SK-N-SH (cell line): ENCODE results near the gene PRM1. TPM values are rescaled to one million over a fixed set of nuclear protein-coding genes. Genes with fewer than 3 reads are reported as not detected.

ENCODE experiments used
- CTCF ChIA-PET: fragments of 300-600, 350-600 bp; formaldehyde crosslinking; extraction: SDS; loops from one replicate; lab custom pipeline; 2021; lab: Yijun Ruan, JAX
- POLR2A ChIA-PET: fragments of 350-600 bp; sonication (Branson Sonifier 250); formaldehyde crosslinking; extraction: SDS; loops from one replicate; lab custom pipeline; 2020; ENCODE audit warnings: antibody characterized with exemption, inconsistent platforms; lab: Yijun Ruan, JAX
- DNase-seq: peaks from one replicate; pipeline ENCODE4 v3.0.0; 2012
- H2AFZ ChIP-seq: fragments of 200-600 bp; sonication (generic); 2 replicates; pipeline ENCODE4 v1.8.1; 2016; ENCODE audit warnings: antibody characterized with exemption, mild to moderate bottlenecking, low read depth
- H3F3A ChIP-seq: fragments of 200-600 bp; sonication (generic); replicated peaks from 2 replicates; pipeline ENCODE3; 2016; ENCODE audit warnings: antibody characterized with exemption, mild to moderate bottlenecking; ENCODE audit not compliant: insufficient read depth
- H3K27ac ChIP-seq, 2 experiments: fragments of 200-500 bp in 1 of 2; fragments of 200-600 bp in 1 of 2; sonication (Bioruptor generic) in 1 of 2; sonication (generic), shearing (Covaris generic) in 1 of 2; 2 replicates each; pipeline versions ENCODE4 v1.5.1 to v1.6.1; 2014 to 2016; ENCODE audit warnings: low read depth in 2 of 2, inconsistent platforms in 1 of 2, low read length in 1 of 2, mild to moderate bottlenecking in 1 of 2, mixed read lengths in 1 of 2
- H3K27me3 ChIP-seq: fragments of 200-600 bp; sonication (generic), shearing (Covaris generic); 2 replicates; pipeline ENCODE4 v1.6.1; 2016; ENCODE audit warnings: mixed run types; ENCODE audit not compliant: insufficient read depth
- H3K36me3 ChIP-seq, 2 experiments: fragments of 200-500 bp in 1 of 2; fragments of 200-600 bp in 1 of 2; sonication (Bioruptor generic) in 1 of 2; sonication (generic) in 1 of 2; replicated peaks in 1 of 2; 2 replicates each; pipeline versions ENCODE3 to v1.5.1; 2014 to 2016; ENCODE audit warnings: low read length in 1 of 2, mild to moderate bottlenecking in 1 of 2; ENCODE audit not compliant: insufficient read depth in 2 of 2, control insufficient read depth in 1 of 2
- H3K4me1 ChIP-seq, 2 experiments: fragments of 200-500 bp in 1 of 2; fragments of 200-600 bp in 1 of 2; sonication (Bioruptor generic) in 1 of 2; sonication (generic), shearing (Covaris generic) in 1 of 2; 2 replicates each; pipeline versions ENCODE4 v1.5.1 to v1.6.1; 2014 to 2016; ENCODE audit warnings: low read depth in 1 of 2, low read length in 1 of 2, mixed run types in 1 of 2; ENCODE audit not compliant: insufficient read depth in 2 of 2, control insufficient read depth in 1 of 2
- H3K4me2 ChIP-seq: fragments of 200-600 bp; sonication (generic), shearing (Covaris generic); 2 replicates; pipeline ENCODE4 v1.6.1; 2017; ENCODE audit warnings: mixed run types
- H3K4me3 ChIP-seq, 2 experiments: fragments of 200-500 bp in 1 of 2; fragments of 200-600 bp in 1 of 2; sonication (Bioruptor generic) in 1 of 2; sonication (generic), shearing (Covaris generic) in 1 of 2; 2 replicates each; pipeline versions ENCODE4 v1.5.1 to v1.8.1; 2014 to 2016; ENCODE audit warnings: low read depth in 2 of 2, inconsistent platforms in 1 of 2, low read length in 1 of 2, mild to moderate bottlenecking in 1 of 2, mixed read lengths in 1 of 2, moderate library complexity in 1 of 2
- H3K79me2 ChIP-seq: fragments of 200-600 bp; sonication (generic); 2 replicates; pipeline ENCODE4 v1.8.1; 2017; ENCODE audit warnings: mild to moderate bottlenecking; ENCODE audit not compliant: insufficient read depth
- H3K9ac ChIP-seq: fragments of 200-600 bp; sonication (generic); 2 replicates; pipeline ENCODE4 v1.6.1; 2017; ENCODE audit warnings: mixed run types
- H3K9me2 ChIP-seq: fragments of 200-600 bp; sonication (generic); 2 replicates; pipeline ENCODE4 v1.6.1; 2017; ENCODE audit warnings: mixed run types
- H3K9me3 ChIP-seq: fragments of 200-600 bp; sonication (generic); 2 replicates; pipeline ENCODE4 v1.6.1; 2017; ENCODE audit warnings: mixed run types, mild to moderate bottlenecking, moderate library complexity
- H4K20me1 ChIP-seq: fragments of 200-600 bp; sonication (generic); 2 replicates; pipeline ENCODE4 v1.6.1; 2017; ENCODE audit warnings: mild to moderate bottlenecking, mixed run types; ENCODE audit not compliant: insufficient read depth
- EZH2phosphoT487 ChIP-seq: fragments of 200-600 bp; sonication (generic); IDR thresholded peaks from 2 replicates; pipeline ENCODE4 v1.6.1; 2017; ENCODE audit warnings: low read depth, mixed run types, mild to moderate bottlenecking, antibody characterized with exemption, moderate library complexity, borderline replicate concordance
- FOSL2 ChIP-seq: IDR thresholded peaks from 2 replicates; pipeline ENCODE4 v1.4.0; 2012; ENCODE audit warnings: low read depth, mild to moderate bottlenecking, moderate library complexity, borderline replicate concordance
- FOXJ3 ChIP-seq: sonication (generic); formaldehyde crosslinking; IDR thresholded peaks from 2 replicates; pipeline ENCODE4 v1.5.1; 2020; ENCODE audit warnings: mild to moderate bottlenecking, missing genetic modification reagents
- FOXM1 ChIP-seq: IDR thresholded peaks from 2 replicates; pipeline ENCODE4 v1.4.0; 2012; ENCODE audit warnings: low read depth, mild to moderate bottlenecking
- JUND ChIP-seq: IDR thresholded peaks from 2 replicates; pipeline ENCODE4 v1.4.0; 2012
- MEF2A ChIP-seq: IDR thresholded peaks from 2 replicates; pipeline ENCODE4 v1.4.0; 2012; ENCODE audit warnings: low read depth, borderline replicate concordance
- MXI1 ChIP-seq: IDR thresholded peaks from 2 replicates; pipeline ENCODE4 v1.6.1; 2012; ENCODE audit warnings: mild to moderate bottlenecking, low read depth, low read length, improper control_type of control experiment
- NFIC ChIP-seq: IDR thresholded peaks from 2 replicates; pipeline ENCODE4 v1.4.0; 2012; ENCODE audit warnings: borderline replicate concordance
- PBX3 ChIP-seq: IDR thresholded peaks from 2 replicates; pipeline ENCODE4; 2012
- RCOR1 ChIP-seq: fragments of 150-350 bp; IDR thresholded peaks from 2 replicates; pipeline ENCODE4 v1.6.1; 2017; ENCODE audit warnings: antibody characterized with exemption, low read length
- REST ChIP-seq: IDR thresholded peaks from 2 replicates; pipeline ENCODE4 v1.6.1; 2012; ENCODE audit warnings: mild to moderate bottlenecking, low read depth, low read length, moderate library complexity
- SIN3A ChIP-seq: IDR thresholded peaks from 2 replicates; pipeline ENCODE4 v1.6.1; 2012; ENCODE audit warnings: low read depth, mild to moderate bottlenecking, low read length, moderate library complexity, borderline replicate concordance
- TAF1 ChIP-seq: IDR thresholded peaks from 2 replicates; pipeline ENCODE4 v1.6.1; 2012; ENCODE audit warnings: low read depth, mild to moderate bottlenecking, low read length, moderate library complexity, borderline replicate concordance
- WGBS: methylation state at CpG from one replicate; pipeline ENCODE4 v1.1.6; 2017; ENCODE audit warnings: low lambda C conversion rate; 5-methylcytosine and 5-hydroxymethylcytosine counted together
- polyA plus RNA-seq, 3 experiments: library from polyadenylated mRNA; depleted of rRNA; stranded (reverse); fragments of >200 nt; gene quantifications; 2 replicates each; pipeline ENCODE4 v1.2.3, GENCODE V29; 2012

The PRM1 gene
- polyA plus RNA-seq, 1 of the 3 experiments (the other 2 are of a cell fraction) = not detected

- no peak for TF ChIP-seq REST
- no peak for TF ChIP-seq TAF1
- no peak for TF ChIP-seq FOSL2
- no peak for TF ChIP-seq RCOR1
- TF ChIP-seq SIN3A = no peak
- TF ChIP-seq JUND = no peak
- no peak for TF ChIP-seq FOXM1
- no peak for TF ChIP-seq FOXJ3 (CRISPR knock-in tag)
- TF ChIP-seq MEF2A = no peak
- POLR2A ChIA-PET = no interaction called here
- no peaks in the 10 kb centered on the region for H3K9me3 ChIP-seq
- H3K9ac ChIP-seq = no peak overlapping the region
- H3F3A ChIP-seq = peaks cover 3% of the 10 kb centered on the region
- CTCF ChIA-PET = interaction anchor here (1.0 to 2.8 kb wide), 6 partner anchors 37 to 342 kb away, joined by 3 to 23 read pairs (median 6); partner anchors contain the start of gene SOCS1
- no peaks in the 10 kb centered on the region for H3K9me2 ChIP-seq
- no peaks in the 10 kb centered on the region for H3K36me3 ChIP-seq
- DNase-seq = no peak
- H3K27ac ChIP-seq = no peak overlapping the region; a peak in 1 of 4 replicates
- H3K79me2 ChIP-seq = no peaks in the 10 kb centered on the region
- no peak overlapping the region for H2AFZ ChIP-seq
- no peaks in the 10 kb centered on the region for H4K20me1 ChIP-seq
- no peak overlapping the region for H3K4me3 ChIP-seq
- 90% methylated on average over 3 of the region's 3 CpGs for WGBS
- H3K4me2 ChIP-seq = no peak overlapping the region
- no peaks in the 10 kb centered on the region for H3K27me3 ChIP-seq
- H3K4me1 ChIP-seq = peaks cover 0 to 16% of the 10 kb centered on the region in 2 experiments; a peak in 2 of 4 replicates
These were observed 15.2 kb upstream of the PRM1 start for GRCh38 chr16:11296351-11296705.

GRCh38 chr16:11295672-11296071 lies 14.5 kb upstream of the PRM1 start:
- ChIA-PET POLR2A (no interaction called here), CTCF (interaction anchor here (1.1 kb wide), 1 partner anchor 76 kb away, joined by 4 read pairs; no protein-coding TSS in a partner anchor)
- Histone ChIP-seq H3F3A (peaks cover 3% of the 10 kb centered on the region), H3K79me2 (no peaks in the 10 kb centered on the region), H3K4me2 (no peak overlapping the region), H3K9me2 (no peaks in the 10 kb centered on the region), H3K9me3 (no peaks in the 10 kb centered on the region), H3K36me3 (no peaks in the 10 kb centered on the region), H3K4me3 (no peak overlapping the region), H2AFZ (no peak overlapping the region), H3K9ac (no peak overlapping the region), H3K27me3 (no peaks in the 10 kb centered on the region), H3K27ac (no peak overlapping the region), H3K4me1 (peaks cover 0 to 16% of the 10 kb centered on the region in 2 experiments; a peak in 2 of 4 replicates)
- WGBS = 91% methylated on average over 4 of the region's 4 CpGs
- DNase-seq = no peak
- no peak for TF ChIP-seq PBX3
- no peak for TF ChIP-seq FOXM1
- TF ChIP-seq MXI1 = no peak
- TF ChIP-seq RCOR1 = no peak
- no peak for TF ChIP-seq EZH2phosphoT487
- TF ChIP-seq NFIC = no peak
- TF ChIP-seq, all 33 proteins: peak for 0
- no peaks in the 10 kb centered on the region for H4K20me1 ChIP-seq
